ENCODE data around the gene COL25A1. TPM values are rescaled to one million over a fixed set of nuclear protein-coding genes. Genes with fewer than 3 reads are reported as not detected.

Gene COL25A1
- total RNA-seq, 4 donors from 2014 or later, result 2.5 TPM; not detected in 3

DNA sequence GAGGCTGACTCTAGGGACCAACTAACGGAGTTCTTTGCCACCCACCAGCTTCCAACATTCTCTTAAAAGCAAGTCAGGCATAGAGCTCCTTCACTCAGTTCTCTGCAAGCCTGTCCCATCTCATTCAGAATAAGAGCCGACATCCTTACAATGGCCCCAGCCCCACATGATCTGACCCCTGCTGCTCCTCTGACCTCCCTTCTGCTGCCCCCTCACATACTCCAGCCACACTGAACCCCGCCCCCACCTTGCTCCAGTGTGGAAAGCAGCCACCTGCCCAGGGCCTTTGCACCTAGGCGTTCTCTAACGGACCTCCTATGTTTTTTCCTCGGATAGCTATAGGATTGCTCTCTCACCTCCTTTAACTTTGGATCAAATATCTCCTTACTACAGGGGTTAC, 396.5 kb downstream of the COL25A1 start:
- Histone ChIP-seq H3K27me3 (no peaks in the 10 kb centered on the region), H3K27ac (no peak overlapping the region), H3K4me1 (no peaks in the 10 kb centered on the region), H3K36me3 (no peaks in the 10 kb centered on the region), H3K9me3 (no peaks in the 10 kb centered on the region), H3K4me3 (no peak overlapping the region)
- TF ChIP-seq CTCF (IDR thresholded peaks at IDR 0.05), result no peak
- TF ChIP-seq POLR2A (IDR thresholded peaks at IDR 0.05), result no peak
- no peak for DNase-seq

GRCh38 chr4:108903464-108904221, 398.8 kb downstream of the COL25A1 start:
- TF ChIP-seq CTCF (IDR thresholded peaks at IDR 0.05) (no peak), POLR2A (IDR thresholded peaks at IDR 0.05) (no peak)
- H3K9me3 ChIP-seq, result no peaks in the 10 kb centered on the region
- no peaks in the 10 kb centered on the region for H3K27me3 ChIP-seq
- H3K4me3 ChIP-seq, result no peak overlapping the region
- no peaks in the 10 kb centered on the region for H3K36me3 ChIP-seq
- no peak for DNase-seq
- H3K4me1 ChIP-seq, result no peaks in the 10 kb centered on the region
- no peak overlapping the region for H3K27ac ChIP-seq

GRCh38 chr4:108902769-108903168, 399.7 kb downstream of the COL25A1 start:
- H3K36me3 ChIP-seq, result no peaks in the 10 kb centered on the region
- TF ChIP-seq CTCF (IDR thresholded peaks at IDR 0.05) (no peak), POLR2A (IDR thresholded peaks at IDR 0.05) (no peak)
- H3K4me3 ChIP-seq, result no peak overlapping the region
- no peaks in the 10 kb centered on the region for H3K27me3 ChIP-seq
- H3K27ac ChIP-seq, result no peak overlapping the region
- no peaks in the 10 kb centered on the region for H3K4me1 ChIP-seq
- H3K9me3 ChIP-seq, result no peaks in the 10 kb centered on the region
- no peak for DNase-seq

- Histone ChIP-seq H3K27ac (no peak overlapping the region), H3K36me3 (no peaks in the 10 kb centered on the region), H3K9me3 (no peaks in the 10 kb centered on the region), H3K27me3 (no peaks in the 10 kb centered on the region), H3K4me1 (no peaks in the 10 kb centered on the region), H3K4me3 (no peak overlapping the region)
- TF ChIP-seq POLR2A (IDR thresholded peaks at IDR 0.05) (no peak), CTCF (IDR thresholded peaks at IDR 0.05) (no peak)
- no peak for DNase-seq
These were observed 401.2 kb downstream of the COL25A1 start for GRCh38 chr4:108901291-108901690.

GRCh38 chr4:108900018-108900580, 402.4 kb downstream of the COL25A1 start:
- no peaks in the 10 kb centered on the region for H3K36me3 ChIP-seq
- H3K27ac ChIP-seq, result no peak overlapping the region
- no peak overlapping the region for H3K4me3 ChIP-seq
- H3K4me1 ChIP-seq, result no peaks in the 10 kb centered on the region
- no peaks in the 10 kb centered on the region for H3K9me3 ChIP-seq
- TF ChIP-seq POLR2A (IDR thresholded peaks at IDR 0.05) (no peak), CTCF (IDR thresholded peaks at IDR 0.05) (no peak)
- DNase-seq, result no peak
- H3K27me3 ChIP-seq, result no peaks in the 10 kb centered on the region
